ENCODE data around the gene KCMF1.

KCMF1 gene

GRCh38 chr2:84970210-84970867, 622 bp upstream of the KCMF1 start:
- H3K9ac ChIP-seq (ENCODE audit: low read length): peak overlapping the region; percentile 77
- peaks cover 9% of the 10 kb centered on the region for H4K20me1 ChIP-seq (ENCODE audit: low read depth, low read length)
- no peaks in the 10 kb centered on the region for H3K9me2 ChIP-seq (replicated peaks; ENCODE audit: insufficient read depth, low read length)
- no peak overlapping the region for H2AFZ ChIP-seq (ENCODE audit: low read depth, low read length, severe bottlenecking)
- no peaks in the 10 kb centered on the region for H3K27me3 ChIP-seq (ENCODE audit: low read length)
- H3K4me3 ChIP-seq (ENCODE audit: insufficient read depth, low read length, poor library complexity, severe bottlenecking): peak overlapping the region; percentile 60
- H3K4me2 ChIP-seq (ENCODE audit: low read depth, low read length, poor library complexity, severe bottlenecking): peak overlapping the region; percentile 83
- 0 out of 2 replicates have a peak, but pooled peaks cover 4% of the 10 kb centered on the region for H3K36me3 ChIP-seq (ENCODE audit: low read length)
- peak overlapping the region; percentile 82 for H3K27ac ChIP-seq (ENCODE audit: low read depth, low read length)
- TF ChIP-seq CTCF (IDR thresholded peaks at IDR 0.05; ENCODE audit: insufficient read depth, low read length, poor library complexity, severe bottlenecking) (no peak), EZH2phosphoT487 (conservative IDR thresholded peaks at IDR 0.05; ENCODE audit: low read length) (no peak)
- H3K79me2 ChIP-seq (ENCODE audit: insufficient read depth, low read length): peaks cover 77% of the 10 kb centered on the region
- peaks cover 9% of the 10 kb centered on the region for H3F3A ChIP-seq (ENCODE audit: insufficient read depth)
- H3K9me3 ChIP-seq (ENCODE audit: insufficient read depth, low read length): no peaks in the 10 kb centered on the region

- Histone ChIP-seq H3K9me3 (ENCODE audit: insufficient read depth, low read length) (no peaks in the 10 kb centered on the region), H3K4me3 (ENCODE audit: insufficient read depth, low read length, poor library complexity, severe bottlenecking) (peak overlapping the region; percentile 57), H3K27ac (ENCODE audit: low read depth, low read length) (peak overlapping the region; percentile 77), H3K27me3 (ENCODE audit: low read length) (no peaks in the 10 kb centered on the region), H4K20me1 (ENCODE audit: low read depth, low read length) (peaks cover 14% of the 10 kb centered on the region), H3K9ac (ENCODE audit: low read length) (peak overlapping the region; percentile 70), H3K4me2 (ENCODE audit: low read depth, low read length, poor library complexity, severe bottlenecking) (peak overlapping the region; percentile 90), H3K9me2 (replicated peaks; ENCODE audit: insufficient read depth, low read length) (no peaks in the 10 kb centered on the region), H3F3A (ENCODE audit: insufficient read depth) (peaks cover 9% of the 10 kb centered on the region), H2AFZ (ENCODE audit: low read depth, low read length, severe bottlenecking) (no peak overlapping the region), H3K36me3 (ENCODE audit: low read length) (no peaks in the 10 kb centered on the region), H3K79me2 (ENCODE audit: insufficient read depth, low read length) (peaks cover 81% of the 10 kb centered on the region)
- TF ChIP-seq EZH2phosphoT487 (conservative IDR thresholded peaks at IDR 0.05; ENCODE audit: low read length) (no peak), CTCF (IDR thresholded peaks at IDR 0.05; ENCODE audit: insufficient read depth, low read length, poor library complexity, severe bottlenecking) (no peak)
Observed at GRCh38 chr2:84971510-84972206, 697 bp downstream of the KCMF1 start.

GRCh38 chr2:84972207-84972783, 1.3 kb downstream of the KCMF1 start:
- no peak overlapping the region for H2AFZ ChIP-seq (ENCODE audit: low read depth, low read length, severe bottlenecking)

More at GRCh38 chr2:84972207-84972783, 1.3 kb downstream of the KCMF1 start:
- Histone ChIP-seq H3F3A (ENCODE audit: insufficient read depth) (peaks cover 9% of the 10 kb centered on the region), H3K4me2 (ENCODE audit: low read depth, low read length, poor library complexity, severe bottlenecking) (peak overlapping the region; percentile 90), H3K27ac (ENCODE audit: low read depth, low read length) (peak overlapping the region; percentile 77), H3K4me3 (ENCODE audit: insufficient read depth, low read length, poor library complexity, severe bottlenecking) (peak overlapping the region; percentile 57), H3K9ac (ENCODE audit: low read length) (peak overlapping the region; percentile 70), H3K79me2 (ENCODE audit: insufficient read depth, low read length) (peaks cover 83% of the 10 kb centered on the region), H3K9me3 (ENCODE audit: insufficient read depth, low read length) (no peaks in the 10 kb centered on the region), H3K36me3 (ENCODE audit: low read length) (no peaks in the 10 kb centered on the region), H4K20me1 (ENCODE audit: low read depth, low read length) (peaks cover 14% of the 10 kb centered on the region), H3K9me2 (replicated peaks; ENCODE audit: insufficient read depth, low read length) (no peaks in the 10 kb centered on the region), H3K27me3 (ENCODE audit: low read length) (no peaks in the 10 kb centered on the region)
- no peak for TF ChIP-seq CTCF (IDR thresholded peaks at IDR 0.05; ENCODE audit: insufficient read depth, low read length, poor library complexity, severe bottlenecking)
- TF ChIP-seq EZH2phosphoT487 (conservative IDR thresholded peaks at IDR 0.05; ENCODE audit: low read length): no peak
